Right lobe of liver (tissue), 6 donors: Measurements from ENCODE around the gene ATRIP. TPM values are rescaled to one million over a fixed set of nuclear protein-coding genes. Genes with fewer than 3 reads are reported as not detected.

ENCODE experiments used
- ATAC-seq, 4 donors: fragments of 200-7000 bp; cut with Tn5 transposase; one replicate each; pipeline ENCODE4 v1.9.1; 2020; ENCODE audit warnings: mild to moderate bottlenecking in 4 of 4, moderate library complexity in 4 of 4
- DNase-seq, 3 donors: peaks; one replicate each; pipeline ENCODE4 v3.0.0-alpha.2; 2020
- H3K27ac ChIP-seq, 3 donors: fragments of 200-600 bp; one replicate each; pipeline ENCODE4 v1.8.0; 2022
- H3K27me3 ChIP-seq, 2 donors: fragments of 200-600 bp; one replicate each; pipeline ENCODE4 v1.8.0; 2022
- H3K36me3 ChIP-seq, 4 donors: fragments of 200-600 bp; sonication (generic) in 1 of 4; one replicate each; pipeline versions ENCODE4 v1.5.1 to v1.8.0; 2017 to 2022; ENCODE audit warnings: control low read depth in 1 of 4
- H3K4me1 ChIP-seq, 4 donors: fragments of 200-600 bp; sonication (generic) in 1 of 4; one replicate each; pipeline versions ENCODE4 v1.5.1 to v1.8.0; 2017 to 2022; ENCODE audit warnings: control low read depth in 1 of 4
- H3K4me3 ChIP-seq, 3 donors: fragments of 200-600 bp; one replicate each; pipeline ENCODE4 v1.8.0; 2022
- H3K9me3 ChIP-seq, 4 donors: fragments of 200-600 bp; sonication (generic) in 1 of 4; one replicate each; pipeline versions ENCODE4 v1.5.1 to v1.8.0; 2017 to 2022; ENCODE audit warnings: control low read depth in 1 of 4
- POLR2A ChIP-seq: fragments of 450-650 bp; IDR thresholded peaks from one replicate; pipeline ENCODE4 v1.6.1; 2017; ENCODE audit warnings: antibody characterized with exemption, mild to moderate bottlenecking
- WGBS: methylation state at CpG from one replicate; pipeline ENCODE4 v1.1.6; 2018; ENCODE audit warnings: low coverage, low lambda C conversion rate; ENCODE audit not compliant: insufficient coverage; ENCODE audit errors: missing lambda C conversion rate; 5-methylcytosine and 5-hydroxymethylcytosine counted together
- intact Hi-C, 2 donors: fragments of 100-400 bp; cut with DNase I; formaldehyde crosslinking; loops; one replicate each; pipeline versions ENCODE4 v1.11.2 to v1.14.1; 2022
- total RNA-seq, 6 experiments: library from RNA; depleted of rRNA in 2 of 6; stranded (reverse); fragments of >200 nt in 2 of 6; fragmentation: NEBNext Ultra II Directional in 3 of 6; extraction: Animal tissue kit (Norgen Biotek cat#: 25700) in 3 of 6; gene quantifications; one replicate each; pipeline versions ENCODE4 v1.1.0 to v1.2.4, GENCODE V29; 2016 to 2023
- TF ChIP-seq, protein P1 (sequence below), 4 donors: fragments of 200-600 bp in 3 of 4; fragments of 450-650 bp in 1 of 4; IDR thresholded peaks; one replicate each; pipeline versions ENCODE4 v1.5.1 to v1.8.0; 2016 to 2022; ENCODE audit warnings: antibody characterized with exemption in 4 of 4, mild to moderate bottlenecking in 2 of 4
- donor health status: DM: no; HTN: yes; CAD: no.
- donor health status: DM: no; HTN: no; CAD: no.
- donor health status: DM: no; HTN: no; CAD: no.
- donor health status: DM: no; HTN: yes; CAD: no.
- donor health status: DM: no; HTN: yes; CAD: no.

The ATRIP gene
- total RNA-seq, 6 experiments from 2014 or later = 2.4 to 4.5 (median 3.2) TPM

DNA sequence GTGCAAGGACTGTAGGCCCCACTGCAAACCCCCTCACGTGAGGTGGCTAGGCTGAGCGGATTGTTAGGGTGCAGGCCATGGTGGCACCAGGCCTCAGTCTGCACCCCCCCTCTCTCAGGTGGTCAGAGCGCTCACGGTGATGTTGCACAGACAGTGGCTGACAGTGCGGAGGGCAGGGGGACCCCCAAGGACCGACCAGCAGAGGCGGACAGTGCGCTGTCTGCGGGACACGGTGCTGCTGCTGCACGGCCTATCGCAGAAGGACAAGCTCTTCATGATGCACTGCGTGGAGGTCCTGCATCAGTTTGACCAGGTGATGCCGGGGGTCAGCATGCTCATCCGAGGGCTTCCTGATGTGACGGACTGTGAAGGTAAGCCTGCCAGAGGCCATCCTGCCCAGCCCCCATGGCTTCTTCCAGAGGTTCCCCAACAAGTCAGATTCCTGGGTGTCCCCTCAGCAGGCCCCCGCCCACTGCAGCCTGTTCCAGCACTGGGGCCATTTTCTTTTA, 18.2 kb downstream of the ATRIP start:
- DNase-seq (peak in 2 of 3 donors; percentile 37 to 64), ATAC-seq (no peak)
- Histone ChIP-seq H3K27ac (peak overlapping the region in 2 of 3 donors; percentile 92 to 98), H3K36me3 (peaks cover 0 to 27% (median 4%) of the 10 kb centered on the region in 4 donors), H3K27me3 (no peaks in the 10 kb centered on the region), H3K4me1 (peaks cover 2 to 48% (median 23%) of the 10 kb centered on the region in 4 donors), H3K4me3 (no peak overlapping the region), H3K9me3 (no peaks in the 10 kb centered on the region)
- intact Hi-C loops = loop anchor here (5.0 kb wide), 2 partner anchors 38 to 88 kb away; partner anchors contain the start of gene SHISA5 (in 1 of the 2)
- no peak for TF ChIP-seq POLR2A
- TF ChIP-seq, protein P1, sequence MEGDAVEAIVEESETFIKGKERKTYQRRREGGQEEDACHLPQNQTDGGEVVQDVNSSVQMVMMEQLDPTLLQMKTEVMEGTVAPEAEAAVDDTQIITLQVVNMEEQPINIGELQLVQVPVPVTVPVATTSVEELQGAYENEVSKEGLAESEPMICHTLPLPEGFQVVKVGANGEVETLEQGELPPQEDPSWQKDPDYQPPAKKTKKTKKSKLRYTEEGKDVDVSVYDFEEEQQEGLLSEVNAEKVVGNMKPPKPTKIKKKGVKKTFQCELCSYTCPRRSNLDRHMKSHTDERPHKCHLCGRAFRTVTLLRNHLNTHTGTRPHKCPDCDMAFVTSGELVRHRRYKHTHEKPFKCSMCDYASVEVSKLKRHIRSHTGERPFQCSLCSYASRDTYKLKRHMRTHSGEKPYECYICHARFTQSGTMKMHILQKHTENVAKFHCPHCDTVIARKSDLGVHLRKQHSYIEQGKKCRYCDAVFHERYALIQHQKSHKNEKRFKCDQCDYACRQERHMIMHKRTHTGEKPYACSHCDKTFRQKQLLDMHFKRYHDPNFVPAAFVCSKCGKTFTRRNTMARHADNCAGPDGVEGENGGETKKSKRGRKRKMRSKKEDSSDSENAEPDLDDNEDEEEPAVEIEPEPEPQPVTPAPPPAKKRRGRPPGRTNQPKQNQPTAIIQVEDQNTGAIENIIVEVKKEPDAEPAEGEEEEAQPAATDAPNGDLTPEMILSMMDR (IDR thresholded peaks at IDR 0.05) = no peak
- WGBS = 80% methylated on average over 1 of the region's 17 CpGs

DNA sequence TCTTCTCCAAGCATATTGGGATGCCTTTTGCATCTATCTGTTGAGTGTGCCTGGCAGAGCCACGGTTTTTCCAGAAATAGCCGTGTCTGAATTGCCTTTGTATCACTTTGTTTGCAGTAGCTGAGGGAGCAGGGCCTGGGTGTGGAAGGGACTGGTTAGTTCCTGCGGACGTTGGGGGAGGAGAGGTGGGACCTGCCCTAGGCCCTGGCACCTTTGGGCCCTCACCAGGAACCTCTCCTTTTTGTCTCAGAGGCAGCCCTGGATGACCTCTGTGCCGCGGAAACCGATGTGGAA, 18.6 kb downstream of the ATRIP start:
- 18% methylated on average over 4 of the region's 7 CpGs for WGBS
- H3K27me3 ChIP-seq = no peaks in the 10 kb centered on the region
- no peak for ATAC-seq
- H3K4me3 ChIP-seq = no peak overlapping the region
- no peak for DNase-seq
- H3K36me3 ChIP-seq = peaks cover 0 to 22% (median 3%) of the 10 kb centered on the region in 4 donors
- H3K9me3 ChIP-seq = no peaks in the 10 kb centered on the region
- H3K4me1 ChIP-seq = peaks cover 2 to 52% (median 26%) of the 10 kb centered on the region in 4 donors
- intact Hi-C loops = loop anchor here in 1 of 2 donors (5.0 kb wide), 1 partner anchor 37 kb away; the partner anchor contains the start of gene SHISA5
- TF ChIP-seq, protein P1 (IDR thresholded peaks at IDR 0.05) = no peak
- TF ChIP-seq POLR2A = no peak
- H3K27ac ChIP-seq = peak overlapping the region; percentile 92 to 99 (median 98)

DNA sequence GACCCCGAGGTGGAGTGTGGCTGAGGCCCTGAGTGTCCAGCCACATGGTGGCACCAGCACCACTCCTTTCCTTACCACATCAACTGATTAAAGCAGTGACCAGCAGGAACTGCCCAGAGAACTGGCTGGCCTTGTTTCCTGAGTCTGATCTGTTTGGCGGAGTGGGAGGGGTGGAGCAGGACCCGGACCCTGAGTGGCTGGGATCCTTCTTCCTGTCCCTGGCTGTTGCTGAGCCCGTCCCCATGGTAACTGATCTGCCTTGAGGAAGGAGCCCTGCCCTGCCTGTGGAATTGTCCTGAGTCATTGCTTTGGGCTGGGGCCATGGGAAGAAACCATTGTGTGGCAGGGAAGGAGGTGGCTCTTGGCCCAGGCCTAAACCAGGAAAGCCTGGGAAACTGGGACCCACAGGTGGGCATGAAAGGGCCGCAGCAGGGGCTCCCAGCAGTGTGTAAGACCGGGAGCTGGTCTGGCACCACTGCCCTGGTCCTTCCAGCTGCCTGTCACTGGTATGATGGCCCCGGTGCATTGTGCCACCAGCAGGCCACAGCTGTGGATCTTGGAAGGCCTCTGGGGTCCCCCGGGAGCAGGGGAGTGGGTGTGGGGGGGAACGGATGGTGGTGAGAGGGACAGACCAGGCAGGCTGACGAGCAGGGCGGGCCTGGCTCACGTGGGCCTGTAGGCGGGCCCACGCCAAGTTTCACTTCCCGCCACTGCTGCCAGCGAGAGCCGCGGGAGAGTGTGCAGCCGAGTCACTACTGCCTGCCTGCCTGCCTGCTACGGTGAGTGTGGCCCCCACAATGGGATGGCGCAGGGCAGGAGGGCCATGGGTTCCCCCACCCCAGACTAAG, 19.2 kb downstream of the ATRIP start:
- Histone ChIP-seq H3K9me3 (no peaks in the 10 kb centered on the region), H3K27me3 (no peaks in the 10 kb centered on the region), H3K27ac (peak overlapping the region; percentile 92 to 99 (median 98)), H3K4me3 (peak overlapping the region; percentile 37 to 55 (median 55)), H3K36me3 (peaks cover 0 to 17% (median 1%) of the 10 kb centered on the region in 4 donors), H3K4me1 (peaks cover 2 to 58% (median 28%) of the 10 kb centered on the region in 4 donors)
- WGBS = 17% methylated on average over 1 of the region's 21 CpGs
- TF ChIP-seq POLR2A = peak; percentile 88
- TF ChIP-seq, protein P1 (IDR thresholded peaks at IDR 0.05) = peak; percentile 79 to 90 (median 82)
- DNase-seq (peak; percentile 93 to 98 (median 97)), ATAC-seq (peak; percentile 79 to 85 (median 82))
- intact Hi-C loops = loop anchor here in 1 of 2 donors (5.0 kb wide), 1 partner anchor 37 kb away; the partner anchor contains the start of gene SHISA5

DNA sequence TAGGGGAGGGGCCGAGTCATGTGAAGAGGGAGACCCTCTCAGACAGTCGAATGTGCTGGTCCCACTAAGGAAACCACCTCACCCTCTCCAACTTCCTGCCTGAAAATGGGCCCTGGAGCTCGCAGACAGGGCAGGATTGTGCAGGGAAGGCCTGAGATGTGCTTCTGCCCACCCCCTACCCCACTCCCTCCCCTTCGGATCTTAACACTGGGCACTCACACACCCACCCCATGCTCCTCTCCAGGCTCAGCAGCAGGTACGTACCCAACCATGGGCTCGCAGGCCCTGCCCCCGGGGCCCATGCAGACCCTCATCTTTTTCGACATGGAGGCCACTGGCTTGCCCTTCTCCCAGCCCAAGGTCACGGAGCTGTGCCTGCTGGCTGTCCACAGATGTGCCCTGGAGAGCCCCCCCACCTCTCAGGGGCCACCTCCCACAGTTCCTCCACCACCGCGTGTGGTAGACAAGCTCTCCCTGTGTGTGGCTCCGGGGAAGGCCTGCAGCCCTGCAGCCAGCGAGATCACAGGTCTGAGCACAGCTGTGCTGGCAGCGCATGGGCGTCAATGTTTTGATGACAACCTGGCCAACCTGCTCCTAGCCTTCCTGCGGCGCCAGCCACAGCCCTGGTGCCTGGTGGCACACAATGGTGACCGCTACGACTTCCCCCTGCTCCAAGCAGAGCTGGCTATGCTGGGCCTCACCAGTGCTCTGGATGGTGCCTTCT, 20.0 kb downstream of the ATRIP start:
- H3K4me1 ChIP-seq = peaks cover 2 to 66% (median 32%) of the 10 kb centered on the region in 4 donors
- H3K4me3 ChIP-seq = peak overlapping the region; percentile 37 to 55 (median 55)
- peaks cover 0 to 10% (median 1%) of the 10 kb centered on the region in 4 donors for H3K36me3 ChIP-seq
- peak overlapping the region; percentile 92 to 99 (median 98) for H3K27ac ChIP-seq
- H3K9me3 ChIP-seq = no peaks in the 10 kb centered on the region
- DNase-seq (peak; percentile 42 to 66 (median 62)), ATAC-seq (peak in 2 of 4 donors; percentile 0 to 1)
- intact Hi-C loops = loop anchor here in 1 of 2 donors (5.0 kb wide), 1 partner anchor 36 kb away; the partner anchor contains the start of gene SHISA5
- 40% methylated on average over 2 of the region's 19 CpGs for WGBS
- no peaks in the 10 kb centered on the region for H3K27me3 ChIP-seq
- TF ChIP-seq, protein P1 (IDR thresholded peaks at IDR 0.05) = no peak
- no peak for TF ChIP-seq POLR2A
